PFSK-1 (cell line): ENCODE measurements around the gene YIPF2.

Source experiments
- POLR2AphosphoS5 ChIP-seq: IDR thresholded peaks from 2 replicates; pipeline ENCODE4 v1.6.1; 2012; ENCODE audit warnings: low read depth, mild to moderate bottlenecking, control low read depth, low read length, moderate library complexity
- TF ChIP-seq, protein P1 (sequence below), 2 experiments: IDR thresholded peaks; 2 replicates each; pipeline versions ENCODE4 v1.6.1 to v1.8.0; 2011 to 2012; ENCODE audit warnings: low read depth in 2 of 2, low read length in 2 of 2, control low read depth in 1 of 2, inconsistent platforms in 1 of 2, mild to moderate bottlenecking in 1 of 2, moderate library complexity in 1 of 2; ENCODE audit not compliant: insufficient read depth in 1 of 2

DNA sequence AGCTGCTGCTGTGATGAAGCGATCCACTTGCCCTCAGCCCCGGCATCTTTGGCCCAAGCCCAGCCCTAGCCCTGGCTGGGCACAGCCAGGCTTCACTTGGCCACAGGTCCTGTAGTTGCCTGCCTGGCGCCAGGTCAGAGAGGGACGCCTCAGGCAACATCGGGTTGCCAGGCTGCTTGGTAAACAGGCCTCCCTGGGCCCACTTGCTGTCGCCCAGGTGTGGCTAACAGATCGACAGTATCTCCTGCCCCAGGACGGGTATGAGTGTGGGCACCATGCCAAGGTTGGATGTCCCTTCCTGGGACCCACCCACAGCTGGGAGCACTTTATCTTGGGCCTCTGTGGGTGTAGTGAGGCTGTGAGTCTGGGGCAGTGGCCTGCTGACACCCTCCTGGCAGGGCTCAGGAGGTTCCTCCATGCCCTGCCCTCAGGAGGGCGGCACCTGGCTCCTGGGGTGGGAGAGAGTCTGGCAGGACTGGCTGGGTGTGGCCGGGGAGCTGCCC lies 29.2 kb downstream of the YIPF2 start:
- no peak for TF ChIP-seq POLR2AphosphoS5
- TF ChIP-seq, protein P1, sequence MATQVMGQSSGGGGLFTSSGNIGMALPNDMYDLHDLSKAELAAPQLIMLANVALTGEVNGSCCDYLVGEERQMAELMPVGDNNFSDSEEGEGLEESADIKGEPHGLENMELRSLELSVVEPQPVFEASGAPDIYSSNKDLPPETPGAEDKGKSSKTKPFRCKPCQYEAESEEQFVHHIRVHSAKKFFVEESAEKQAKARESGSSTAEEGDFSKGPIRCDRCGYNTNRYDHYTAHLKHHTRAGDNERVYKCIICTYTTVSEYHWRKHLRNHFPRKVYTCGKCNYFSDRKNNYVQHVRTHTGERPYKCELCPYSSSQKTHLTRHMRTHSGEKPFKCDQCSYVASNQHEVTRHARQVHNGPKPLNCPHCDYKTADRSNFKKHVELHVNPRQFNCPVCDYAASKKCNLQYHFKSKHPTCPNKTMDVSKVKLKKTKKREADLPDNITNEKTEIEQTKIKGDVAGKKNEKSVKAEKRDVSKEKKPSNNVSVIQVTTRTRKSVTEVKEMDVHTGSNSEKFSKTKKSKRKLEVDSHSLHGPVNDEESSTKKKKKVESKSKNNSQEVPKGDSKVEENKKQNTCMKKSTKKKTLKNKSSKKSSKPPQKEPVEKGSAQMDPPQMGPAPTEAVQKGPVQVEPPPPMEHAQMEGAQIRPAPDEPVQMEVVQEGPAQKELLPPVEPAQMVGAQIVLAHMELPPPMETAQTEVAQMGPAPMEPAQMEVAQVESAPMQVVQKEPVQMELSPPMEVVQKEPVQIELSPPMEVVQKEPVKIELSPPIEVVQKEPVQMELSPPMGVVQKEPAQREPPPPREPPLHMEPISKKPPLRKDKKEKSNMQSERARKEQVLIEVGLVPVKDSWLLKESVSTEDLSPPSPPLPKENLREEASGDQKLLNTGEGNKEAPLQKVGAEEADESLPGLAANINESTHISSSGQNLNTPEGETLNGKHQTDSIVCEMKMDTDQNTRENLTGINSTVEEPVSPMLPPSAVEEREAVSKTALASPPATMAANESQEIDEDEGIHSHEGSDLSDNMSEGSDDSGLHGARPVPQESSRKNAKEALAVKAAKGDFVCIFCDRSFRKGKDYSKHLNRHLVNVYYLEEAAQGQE (IDR thresholded peaks at IDR 0.05; ENCODE audit: insufficient read depth in 1 of 2, low read depth in 2 of 2, low read length in 2 of 2): no peak
